NCI-H2081 (cell line): ENCODE measurements around the gene SLC9A3.

Source experiments
- DNase-seq, 2 experiments: peaks; one replicate each; lab custom pipeline; 2025; lab: John Stamatoyannopoulos, UW

The SLC9A3 gene

DNA sequence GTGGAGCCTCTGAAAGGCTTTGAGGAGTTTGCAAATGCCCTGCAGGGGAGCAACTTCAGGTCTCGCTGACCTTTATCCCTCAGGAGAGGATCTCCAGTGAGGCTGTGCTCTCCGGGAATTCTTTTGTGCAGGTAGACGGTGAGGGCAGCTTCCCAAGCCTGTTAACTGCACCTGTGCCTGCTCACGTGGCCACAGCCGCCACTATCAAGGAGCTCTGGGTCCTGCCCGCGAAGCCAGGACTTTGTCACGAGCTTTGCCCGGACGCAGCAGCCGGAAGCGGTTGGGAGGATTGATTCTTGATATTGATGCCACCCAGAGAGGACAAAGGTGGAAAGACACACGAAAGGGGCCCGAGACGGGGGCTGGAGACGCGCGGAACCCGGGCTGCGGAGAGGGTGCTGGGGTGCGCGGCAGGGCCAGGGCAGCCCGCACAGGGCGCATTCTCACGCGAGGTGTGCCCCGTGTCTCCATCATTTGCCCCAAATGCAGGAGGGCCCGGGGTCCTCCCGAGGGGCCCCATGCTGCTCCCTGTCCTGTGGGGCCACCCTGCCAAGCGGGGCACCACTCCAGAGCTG, 18.2 kb downstream of the SLC9A3 start:
- DNase-seq, result peak in 1 of 2 experiments; percentile 60

- DNase-seq, result no peak
Measured at GRCh38 chr5:504326-505154, 19.7 kb downstream of the SLC9A3 start.

GRCh38 chr5:502325-503079, 21.7 kb downstream of the SLC9A3 start:
- no peak for DNase-seq

- no peak for DNase-seq
Measured at GRCh38 chr5:501831-502184, 22.4 kb downstream of the SLC9A3 start.

DNA sequence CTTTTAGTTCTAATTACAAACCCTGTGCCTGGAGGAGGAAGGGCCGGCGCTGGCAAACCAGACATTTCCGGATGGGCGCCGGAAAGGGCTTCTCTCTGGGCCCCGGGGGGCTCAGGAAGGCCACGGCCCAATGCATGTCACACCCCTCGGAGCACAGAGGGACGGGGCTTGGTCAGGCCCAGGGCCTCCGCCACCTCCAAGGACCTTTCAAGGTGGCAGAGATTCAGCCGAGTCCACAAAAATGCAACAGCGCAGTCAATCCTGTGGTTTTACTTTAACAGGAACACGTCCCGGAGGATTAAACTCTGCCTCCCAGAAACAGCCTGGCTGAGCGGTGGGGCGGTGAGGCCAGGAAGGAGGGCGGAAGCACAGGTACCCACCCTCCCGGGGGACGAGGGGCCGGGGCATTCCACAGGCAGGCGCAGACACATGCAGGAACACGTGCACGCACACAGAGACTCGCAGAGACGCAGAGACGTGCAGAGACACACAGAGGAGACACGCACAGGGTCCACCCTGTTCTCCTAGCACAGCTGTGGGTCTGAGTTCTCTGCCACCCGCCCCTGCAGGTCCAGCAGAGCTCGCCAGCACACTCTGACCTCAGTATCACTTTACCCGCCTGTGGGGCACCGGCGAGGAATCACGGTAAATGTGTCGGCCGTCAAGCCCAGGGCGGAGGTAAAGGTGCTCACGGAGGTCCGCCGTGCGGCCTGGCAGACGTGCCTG, 23.0 kb downstream of the SLC9A3 start:
- no peak for DNase-seq

- DNase-seq, result no peak
Measured at GRCh38 chr5:500491-500890, 23.8 kb downstream of the SLC9A3 start.

- DNase-seq, result no peak
Measured at GRCh38 chr5:499233-500209, 24.7 kb downstream of the SLC9A3 start.

DNA sequence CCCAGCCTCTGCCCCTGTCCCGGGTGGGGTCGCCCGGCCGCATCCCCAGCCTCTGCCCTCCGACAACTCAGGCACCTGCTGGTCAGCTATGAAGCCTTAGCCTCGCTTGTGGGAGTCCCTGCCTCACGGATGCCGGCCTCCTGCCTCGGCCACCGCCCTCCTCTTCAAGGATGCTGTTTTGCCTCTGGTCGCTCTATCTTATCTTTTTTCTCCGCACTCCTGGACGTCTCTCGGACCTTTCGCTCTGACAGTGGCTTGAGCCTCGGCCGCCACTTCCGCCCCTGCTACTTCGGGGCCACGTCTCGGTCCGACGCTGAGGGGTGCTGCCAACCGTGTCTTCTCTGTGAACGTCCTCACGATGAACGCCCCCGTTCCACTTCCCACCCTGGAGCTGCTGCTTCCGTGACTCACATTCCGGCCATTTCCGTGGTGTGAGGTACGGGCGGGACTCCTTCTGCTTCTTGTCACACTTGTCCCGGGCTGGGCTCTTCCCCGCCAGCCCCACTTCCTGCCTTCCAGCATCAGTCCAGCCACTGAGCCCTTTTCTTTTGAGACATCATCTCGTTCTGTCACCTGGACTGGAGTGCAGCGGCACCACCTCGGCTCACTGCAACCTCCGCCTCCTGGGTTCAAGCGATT, 26.3 kb downstream of the SLC9A3 start:
- DNase-seq, result no peak

DNA sequence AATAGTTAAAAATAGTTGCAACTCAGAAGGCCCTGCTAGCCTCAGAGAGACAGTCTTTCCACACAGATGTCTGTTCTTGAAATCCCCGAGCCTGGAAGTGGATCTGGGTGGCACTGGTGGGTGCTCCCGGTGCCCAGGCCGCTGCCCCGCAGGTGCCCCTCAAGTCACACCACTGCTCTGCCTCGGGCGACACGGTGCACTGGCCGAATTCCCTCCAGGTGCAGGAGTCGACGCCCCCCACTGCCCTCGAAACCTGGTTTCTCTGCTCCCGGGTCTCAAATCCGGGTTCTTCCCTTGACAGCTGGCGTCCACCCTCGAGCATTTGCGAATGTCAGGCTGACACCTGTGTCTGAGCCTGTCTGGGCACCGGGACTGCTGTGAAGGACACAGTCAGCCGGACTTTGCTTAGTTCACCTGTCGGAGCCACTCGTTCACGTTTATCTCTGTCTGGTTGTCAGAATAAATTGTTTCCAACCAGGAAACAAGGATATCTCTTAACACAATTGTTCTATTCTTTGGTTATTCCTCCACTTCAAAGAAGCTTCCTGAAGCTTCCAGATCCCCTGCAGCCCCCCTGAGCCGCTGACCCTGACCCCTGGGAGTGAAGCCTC, 27.1 kb downstream of the SLC9A3 start:
- no peak for DNase-seq

GRCh38 chr5:496028-496427, 28.2 kb downstream of the SLC9A3 start:
- DNase-seq, result no peak

DNA sequence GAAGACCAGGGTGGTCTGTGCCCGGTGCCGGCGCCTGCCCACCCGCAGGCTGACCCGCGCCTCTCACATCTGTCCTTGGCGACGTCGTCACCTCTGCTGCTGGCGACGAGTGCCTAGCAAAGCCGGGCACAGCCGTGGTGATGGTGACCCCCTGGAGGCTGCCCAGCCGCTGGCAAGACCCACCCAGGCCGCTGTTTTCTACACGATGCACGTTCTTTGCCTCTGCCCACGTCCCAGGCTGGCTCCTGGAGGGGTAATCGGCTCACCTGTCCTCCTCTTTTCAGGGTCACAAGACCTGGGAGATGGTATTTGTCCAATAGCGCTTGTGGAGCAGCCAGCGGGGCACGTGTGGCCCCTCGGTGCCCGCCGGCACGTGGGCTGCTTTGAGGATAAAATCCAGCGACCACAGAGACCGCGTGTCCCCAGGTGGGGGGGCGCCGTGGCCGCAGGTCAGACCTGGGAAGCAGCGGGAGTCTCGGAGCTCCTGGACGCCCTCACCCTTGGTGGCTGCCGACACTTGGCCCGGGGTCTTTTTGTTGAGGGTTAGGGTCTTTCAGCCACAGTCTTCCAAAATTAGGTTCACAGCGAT, 29.5 kb downstream of the SLC9A3 start:
- DNase-seq, result no peak

GRCh38 chr5:493758-494157, 30.5 kb downstream of the SLC9A3 start:
- no peak for DNase-seq

GRCh38 chr5:493119-493701, 31.0 kb downstream of the SLC9A3 start:
- DNase-seq, result no peak

- no peak for DNase-seq
Measured at GRCh38 chr5:492314-492893, 31.8 kb downstream of the SLC9A3 start.

DNA sequence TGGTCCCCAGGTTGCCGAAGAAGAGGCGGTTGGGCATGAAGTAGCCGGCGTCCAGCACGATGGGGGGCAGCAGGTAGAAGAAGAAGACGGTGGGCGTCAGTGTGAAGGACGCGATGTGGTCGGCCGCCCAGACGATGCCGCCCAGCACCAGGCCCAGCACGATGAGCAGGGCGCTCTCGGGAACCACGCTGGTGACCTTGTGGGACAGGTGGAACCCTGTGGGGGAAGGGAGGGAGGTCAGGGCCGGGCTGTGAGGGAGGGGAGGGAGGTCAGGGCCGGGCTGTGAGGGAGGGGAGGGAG, 32.4 kb downstream of the SLC9A3 start:
- DNase-seq, result no peak

DNA sequence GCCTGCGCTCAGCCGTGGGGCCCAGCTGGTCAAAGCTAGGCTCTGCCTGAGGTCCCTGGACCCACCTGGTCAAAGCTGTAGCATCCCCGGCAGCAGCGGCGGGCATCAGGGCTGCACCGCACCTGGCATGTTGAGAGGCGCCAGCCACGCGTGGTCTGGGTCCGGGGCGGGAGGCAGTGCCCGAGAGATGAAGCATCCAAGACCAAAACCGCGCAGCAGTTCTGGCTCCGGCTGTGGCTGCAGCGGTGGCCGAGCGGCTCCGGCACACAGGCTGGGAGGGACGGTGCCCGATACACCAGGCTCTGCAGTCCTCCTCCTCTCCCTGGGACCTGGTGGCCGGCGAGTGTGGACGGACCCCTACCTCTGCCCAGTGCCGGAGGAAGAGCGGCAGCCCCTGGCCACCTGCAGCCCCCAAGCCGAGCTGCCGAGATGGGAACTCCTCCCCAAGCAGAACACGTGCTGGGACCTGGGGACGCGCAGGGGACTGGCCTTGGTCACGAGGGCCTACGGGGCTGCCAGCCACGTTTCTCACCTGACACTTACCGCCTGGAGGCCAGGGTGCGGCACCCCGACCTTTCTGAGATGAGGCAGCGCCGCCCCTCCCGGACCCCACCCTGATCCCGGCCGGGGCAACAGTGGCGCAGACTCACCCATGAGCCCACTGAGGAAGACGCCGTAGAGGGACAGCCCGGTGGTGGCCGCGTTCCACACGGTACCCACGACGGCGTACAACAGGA, 33.0 kb downstream of the SLC9A3 start:
- DNase-seq, result no peak

- no peak for DNase-seq
Measured at GRCh38 chr5:490116-491106, 33.8 kb downstream of the SLC9A3 start.
